Measurements from ENCODE around the gene AKAP13. TPM values are rescaled to one million over a fixed set of nuclear protein-coding genes. Genes with fewer than 3 reads are reported as not detected.

AKAP13 gene
- total RNA-seq, 1 experiment from 2014 or later: 47.3 TPM

- peaks cover 2 to 13% (median 2%) of the 10 kb centered on the region in 3 experiments; a peak in 3 of 7 replicates for H3K36me3 Mint-ChIP-seq (ENCODE audit: insufficient read depth in 1 of 3, low read depth in 3 of 3)
- Histone ChIP-seq H2BK5ac (ENCODE audit: insufficient read length, low read length) (no peak overlapping the region), H3T11ph (ENCODE audit: low read length) (no peak overlapping the region), H3K27ac (ENCODE audit: insufficient read length, low read depth, low read length) (no peak overlapping the region), H3K9ac (ENCODE audit: extremely low read depth, insufficient read length, low read length) (no peak overlapping the region), H3K27me3 (ENCODE audit: insufficient read depth, low read length) (no peaks in the 10 kb centered on the region), H3K23me2 (ENCODE audit: insufficient read length, low read depth, low read length, poor library complexity, severe bottlenecking) (no peaks in the 10 kb centered on the region), H4K5ac (ENCODE audit: insufficient read length, low read depth, low read length) (no peak overlapping the region), H2BK20ac (ENCODE audit: low read depth, low read length, poor library complexity, severe bottlenecking) (no peak overlapping the region), H3K79me2 (ENCODE audit: insufficient read depth, low read length) (no peaks in the 10 kb centered on the region), H3K9me3 (ENCODE audit: control insufficient read depth, low read depth, low read length) (no peaks in the 10 kb centered on the region), H3K18ac (ENCODE audit: insufficient read length, low read depth, low read length) (no peak overlapping the region), H3K4me1 (ENCODE audit: insufficient read depth, low read length) (peaks cover 5% of the 10 kb centered on the region; the same call in 1 of the 2 replicates), H4K20me1 (ENCODE audit: control insufficient read depth, insufficient read depth, insufficient read length) (no peaks in the 10 kb centered on the region), H2AFZ (ENCODE audit: low read length) (no peak overlapping the region), H3K4ac (ENCODE audit: low read depth, low read length) (no peak overlapping the region), H3K56ac (ENCODE audit: insufficient read length, low read depth, low read length) (no peak overlapping the region), H2BK12ac (ENCODE audit: insufficient read length, low read depth, low read length) (no peak overlapping the region), H3K23ac (ENCODE audit: insufficient read length, low read depth, low read length) (no peak overlapping the region), H2BK15ac (ENCODE audit: low read depth, low read length) (no peak overlapping the region), H3K79me1 (ENCODE audit: insufficient read depth, low read depth, low read length, poor library complexity, severe bottlenecking) (no peaks in the 10 kb centered on the region), H4K8ac (replicated peaks; ENCODE audit: insufficient read length, low read depth, low read length) (no peak overlapping the region), H3K14ac (ENCODE audit: insufficient read depth, low read length) (no peak overlapping the region), H4K91ac (ENCODE audit: insufficient read length, low read depth, low read length) (no peak overlapping the region), H3K4me2 (ENCODE audit: insufficient read depth, insufficient read length, low read length) (no peak overlapping the region), H2BK120ac (ENCODE audit: low read depth, low read length, poor library complexity, severe bottlenecking) (no peak overlapping the region), H2AK5ac (ENCODE audit: insufficient read length, low read length) (no peak overlapping the region)
- WGBS (ENCODE audit: extremely low coverage, insufficient read length, low lambda C conversion rate): no CpG with 5 or more reads among the region's 3 CpGs
- no peak for DNase-seq
- H3K4me1 Mint-ChIP-seq: peaks cover 27 to 31% of the 10 kb centered on the region in 2 experiments
- H3K4me3 Mint-ChIP-seq: no peak overlapping the region
- no peak for TF ChIP-seq CTCF (conservative IDR thresholded peaks at IDR 0.05)
- no peaks in the 10 kb centered on the region for H3K9me3 Mint-ChIP-seq
- H3K27ac Mint-ChIP-seq: no peak overlapping the region
- no peaks in the 10 kb centered on the region for H3K27me3 Mint-ChIP-seq (ENCODE audit: low read depth)
Measured at GRCh38 chr15:85520650-85521049, 140.2 kb downstream of the AKAP13 start.
